Neural progenitor cell (in vitro differentiated cells): Measurements from ENCODE around the gene RNF11. TPM values are rescaled to one million over a fixed set of nuclear protein-coding genes. Genes with fewer than 3 reads are reported as not detected.

Source experiments
- DNase-seq: peaks from one replicate; pipeline ENCODE4 v3.0.0-alpha.2; 2016; ENCODE audit warnings: low spot score
- H2AFZ ChIP-seq: fragments of 200-600 bp; sonication (generic); replicated peaks from 2 replicates; pipeline ENCODE4 v1.6.1; 2016; ENCODE audit warnings: antibody characterized with exemption
- H3F3A ChIP-seq: fragments of 200-600 bp; sonication (generic); 2 replicates; pipeline ENCODE4 v1.6.1; 2016; ENCODE audit warnings: antibody characterized with exemption, low read depth
- H3K27ac ChIP-seq: fragments of 200-600 bp; sonication (generic); 2 replicates; pipeline ENCODE4 v1.5.1; 2016; ENCODE audit warnings: mild to moderate bottlenecking
- H3K27me3 ChIP-seq: fragments of 200-600 bp; sonication (generic); 2 replicates; pipeline ENCODE4 v1.6.1; 2016; ENCODE audit warnings: mild to moderate bottlenecking, moderate library complexity
- H3K36me3 ChIP-seq: fragments of 200-600 bp; sonication (generic); 2 replicates; pipeline ENCODE4 v1.5.1; 2016
- H3K4me1 ChIP-seq: fragments of 200-600 bp; sonication (generic); 2 replicates; pipeline ENCODE4 v1.6.1; 2016; ENCODE audit warnings: mixed run types
- H3K4me2 ChIP-seq: fragments of 200-600 bp; sonication (generic); 2 replicates; pipeline ENCODE4 v1.6.1; 2016
- H3K4me3 ChIP-seq: fragments of 200-600 bp; sonication (generic); 2 replicates; pipeline ENCODE4 v1.5.1; 2016
- H3K79me2 ChIP-seq: fragments of 200-600 bp; sonication (generic); 2 replicates; pipeline ENCODE4 v1.6.1; 2016; ENCODE audit warnings: low read depth
- H3K9ac ChIP-seq: fragments of 200-600 bp; sonication (generic); 2 replicates; pipeline ENCODE4 v1.6.1; 2016
- H3K9me3 ChIP-seq: fragments of 200-600 bp; sonication (generic); 2 replicates; pipeline ENCODE4 v1.5.1; 2016; ENCODE audit warnings: low read depth
- H4K20me1 ChIP-seq: fragments of 200-600 bp; sonication (generic); 2 replicates; pipeline ENCODE4 v1.6.1; 2016; ENCODE audit warnings: low read depth
- H3K27ac Mint-ChIP-seq: 3 replicates; pipeline ENCODE4 v1.8.0; 2021; ENCODE audit warnings: mixed read lengths
- H3K27me3 Mint-ChIP-seq: 2 replicates; pipeline ENCODE4 v1.8.0; 2022; ENCODE audit warnings: low read depth, mild to moderate bottlenecking, inconsistent platforms, moderate library complexity, mixed read lengths; ENCODE audit not compliant: insufficient read depth
- H3K36me3 Mint-ChIP-seq: 3 replicates; pipeline ENCODE4 v1.8.0; 2021; ENCODE audit warnings: mixed read lengths
- H3K4me1 Mint-ChIP-seq: 3 replicates; pipeline ENCODE4 v1.8.0; 2021; ENCODE audit warnings: mixed read lengths
- H3K4me3 Mint-ChIP-seq: 3 replicates; pipeline ENCODE4 v1.8.0; 2021; ENCODE audit warnings: mild to moderate bottlenecking, moderate library complexity, mixed read lengths
- H3K9me3 Mint-ChIP-seq: 3 replicates; pipeline ENCODE4 v1.8.0; 2020; ENCODE audit warnings: mixed read lengths
- CTCF ChIP-seq: fragments of 200-600 bp; sonication (generic); IDR thresholded peaks from 2 replicates; pipeline ENCODE4 v1.5.1; 2017; ENCODE audit warnings: antibody characterized with exemption, mild to moderate bottlenecking
- EZH2 ChIP-seq: fragments of 200-600 bp; sonication (generic); IDR thresholded peaks from 2 replicates; pipeline ENCODE4 v1.6.1; 2017; ENCODE audit warnings: antibody characterized with exemption, mild to moderate bottlenecking, moderate library complexity
- EZH2phosphoT487 ChIP-seq: fragments of 200-600 bp; sonication (generic); IDR thresholded peaks from 2 replicates; pipeline ENCODE4 v1.6.1; 2017; ENCODE audit warnings: antibody characterized with exemption
- total RNA-seq: library from RNA; depleted of rRNA; stranded (reverse); fragments of >200 nt; gene quantifications from 2 replicates; pipeline ENCODE4 v1.2.3, GENCODE V29; 2015; ENCODE audit warnings: low replicate concordance

RNF11 gene
- total RNA-seq, 1 donor from 2014 or later = 108 TPM

GRCh38 chr1:51253691-51254090 lies 17.6 kb downstream of the RNF11 start:
- Histone ChIP-seq H3K79me2 (peaks cover 99% of the 10 kb centered on the region), H3K4me3 (no peak overlapping the region)

GRCh38 chr1:51255331-51255730 lies 19.3 kb downstream of the RNF11 start:
- H3K9me3 ChIP-seq = no peaks in the 10 kb centered on the region
- H3K27me3 ChIP-seq = no peaks in the 10 kb centered on the region
- H4K20me1 ChIP-seq = peaks cover 71% of the 10 kb centered on the region
- H3K27ac Mint-ChIP-seq = no peak overlapping the region
- no peak for TF ChIP-seq EZH2phosphoT487
- TF ChIP-seq EZH2 = no peak
- TF ChIP-seq CTCF = no peak
- H3K27ac ChIP-seq = no peak overlapping the region
- no peaks in the 10 kb centered on the region for H3F3A ChIP-seq
- no peak overlapping the region for H3K9ac ChIP-seq
- no peak overlapping the region for H3K4me3 Mint-ChIP-seq
- H3K4me2 ChIP-seq = no peak overlapping the region
- no peaks in the 10 kb centered on the region for H3K36me3 ChIP-seq
- no peaks in the 10 kb centered on the region for H3K27me3 Mint-ChIP-seq
- peaks cover 8% of the 10 kb centered on the region for H3K4me1 ChIP-seq
- H3K36me3 Mint-ChIP-seq = peaks cover 6% of the 10 kb centered on the region
- H3K4me3 ChIP-seq = no peak overlapping the region
- peaks cover 5% of the 10 kb centered on the region for H3K9me3 Mint-ChIP-seq
- DNase-seq = peak; percentile 13
- H2AFZ ChIP-seq = no peak overlapping the region
- H3K79me2 ChIP-seq = peaks cover 99% of the 10 kb centered on the region
- H3K4me1 Mint-ChIP-seq = peaks cover 28% of the 10 kb centered on the region

More at GRCh38 chr1:51253691-51254090, 17.6 kb downstream of the RNF11 start:
- no peak overlapping the region for H3K9ac ChIP-seq
- H3K27ac Mint-ChIP-seq = no peak overlapping the region
- no peak overlapping the region for H3K4me3 Mint-ChIP-seq
- H2AFZ ChIP-seq = no peak overlapping the region
- H3K9me3 ChIP-seq = no peaks in the 10 kb centered on the region
- no peak for DNase-seq
- peaks cover 12% of the 10 kb centered on the region for H3K4me1 Mint-ChIP-seq
- H3K4me1 ChIP-seq = peaks cover 8% of the 10 kb centered on the region
- no peak overlapping the region for H3K27ac ChIP-seq
- H3K36me3 ChIP-seq = no peaks in the 10 kb centered on the region
- H3K27me3 Mint-ChIP-seq = no peaks in the 10 kb centered on the region
- H3K36me3 Mint-ChIP-seq = peaks cover 6% of the 10 kb centered on the region
- H4K20me1 ChIP-seq = peaks cover 66% of the 10 kb centered on the region
- no peaks in the 10 kb centered on the region for H3K27me3 ChIP-seq
- no peak overlapping the region for H3K4me2 ChIP-seq
- TF ChIP-seq CTCF = no peak
- TF ChIP-seq EZH2 = no peak
- TF ChIP-seq EZH2phosphoT487 = no peak
- H3F3A ChIP-seq = no peaks in the 10 kb centered on the region
- H3K9me3 Mint-ChIP-seq = peaks cover 5% of the 10 kb centered on the region

GRCh38 chr1:51263147-51263877 lies 27.2 kb downstream of the RNF11 start:
- Mint-ChIP-seq H3K4me1 (peaks cover 53% of the 10 kb centered on the region), H3K27ac (no peak overlapping the region), H3K36me3 (no peaks in the 10 kb centered on the region), H3K9me3 (no peaks in the 10 kb centered on the region), H3K4me3 (no peak overlapping the region), H3K27me3 (no peaks in the 10 kb centered on the region)
- H3K4me1 ChIP-seq = peaks cover under 1% of the 10 kb centered on the region
- no peak overlapping the region for H3K4me2 ChIP-seq
- H3K79me2 ChIP-seq = peaks cover 89% of the 10 kb centered on the region
- TF ChIP-seq CTCF (no peak), EZH2phosphoT487 (no peak), EZH2 (no peak)
- H3K27me3 ChIP-seq = no peaks in the 10 kb centered on the region
- H3F3A ChIP-seq = no peaks in the 10 kb centered on the region
- H2AFZ ChIP-seq = no peak overlapping the region
- H4K20me1 ChIP-seq = peaks cover 91% of the 10 kb centered on the region
- no peak for DNase-seq
- H3K27ac ChIP-seq = no peak overlapping the region
- no peaks in the 10 kb centered on the region for H3K36me3 ChIP-seq
- H3K4me3 ChIP-seq = no peak overlapping the region
- no peaks in the 10 kb centered on the region for H3K9me3 ChIP-seq
- H3K9ac ChIP-seq = no peak overlapping the region
